Suppressor macrophage treated with lipopolysaccharide for 1 hour (primary cell): ENCODE results near the gene PLEKHA5.
"Not testable (repeated sequence)": the region's sequence is repeated elsewhere in the genome, so short reads cannot be mapped to it uniquely, and the experiment has no call there.

Source experiments
- DNase-seq, 3 donors: peaks; one replicate each; pipeline ENCODE4 v3.0.0-alpha.2; 2020 to 2022

Gene PLEKHA5

DNA sequence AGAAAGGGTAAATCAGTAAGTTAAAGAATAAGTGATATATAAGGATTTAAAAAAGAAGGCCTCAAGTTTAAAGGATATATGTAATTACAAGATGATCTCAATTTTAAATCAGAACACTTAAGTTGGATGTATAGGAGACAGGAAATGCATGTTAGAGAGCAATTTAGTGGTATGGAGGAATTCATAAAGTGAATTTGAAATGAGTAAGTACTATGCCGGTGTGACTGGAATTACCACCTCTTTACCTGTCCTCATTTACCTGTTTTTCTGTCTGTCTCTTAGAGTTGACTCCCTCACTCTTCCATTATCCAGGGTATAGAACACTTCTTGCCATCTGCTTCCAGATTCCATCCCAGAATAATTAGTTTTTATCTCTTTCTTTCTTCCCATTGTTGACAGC lies 73.5 kb downstream of the PLEKHA5 start:
- no peak for DNase-seq

DNA sequence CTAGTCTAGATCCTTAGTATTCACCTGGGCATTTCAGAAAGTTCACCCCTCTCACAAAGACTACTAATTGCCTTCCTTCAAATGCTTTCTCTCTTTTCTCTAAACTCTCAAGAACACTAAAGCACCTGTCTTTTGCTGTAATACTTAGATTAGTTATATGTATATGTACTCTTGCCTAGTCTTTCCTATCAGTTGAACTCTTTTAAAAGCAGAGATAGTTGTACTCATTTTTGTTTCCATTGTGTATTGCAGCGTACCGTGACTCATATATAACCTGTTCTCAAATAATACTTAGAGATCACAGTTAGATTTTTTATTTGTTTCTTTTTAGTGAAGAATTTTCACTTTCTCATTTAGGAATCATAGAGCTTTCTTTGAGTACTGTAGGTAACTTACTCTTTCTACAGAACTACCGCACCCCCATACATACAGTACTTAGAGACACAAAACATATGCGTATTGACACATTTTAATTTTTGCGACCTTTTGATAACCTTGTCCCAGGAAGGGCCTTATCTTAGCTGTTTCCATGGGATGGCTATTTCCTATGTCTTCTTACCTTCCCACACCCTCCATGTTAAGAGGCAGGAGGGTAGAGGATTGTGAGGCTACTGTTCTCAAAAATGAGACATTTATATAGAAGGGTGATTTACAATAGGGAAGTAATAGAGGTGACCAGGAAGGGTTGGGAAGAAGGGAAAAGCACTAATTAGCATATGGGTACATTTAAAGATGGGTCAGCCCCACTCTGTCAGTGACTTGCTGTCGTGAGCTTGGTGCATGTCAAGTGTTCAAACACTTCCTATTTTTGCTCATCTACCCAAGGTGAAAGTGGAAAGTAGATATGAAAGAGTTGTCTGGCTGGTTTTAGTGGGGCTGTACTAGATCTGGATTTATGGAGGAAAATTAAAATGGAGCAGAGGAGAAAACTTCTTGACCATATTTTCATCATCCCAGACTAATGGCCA lies 74.3 kb downstream of the PLEKHA5 start:
- DNase-seq: no peak

DNA sequence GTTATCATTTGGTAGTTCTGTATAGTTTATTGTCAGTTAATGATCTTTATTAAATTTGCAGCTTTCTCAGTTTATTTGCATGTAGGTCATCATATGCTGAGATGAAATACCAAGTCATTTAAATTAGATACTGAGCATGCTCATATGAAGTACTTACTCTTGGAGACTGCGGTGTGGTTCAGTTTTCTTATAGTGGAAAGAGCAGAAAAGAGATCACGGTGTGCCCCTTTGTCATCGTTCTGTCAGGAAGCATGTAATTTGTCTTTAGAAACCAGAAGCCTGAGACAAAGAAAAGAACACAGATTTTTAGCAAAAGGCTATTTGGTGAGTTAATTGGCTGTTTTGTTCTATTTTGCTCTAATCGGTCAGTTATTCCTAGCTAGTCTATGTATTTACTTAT lies 75.6 kb downstream of the PLEKHA5 start:
- DNase-seq: no peak

DNA sequence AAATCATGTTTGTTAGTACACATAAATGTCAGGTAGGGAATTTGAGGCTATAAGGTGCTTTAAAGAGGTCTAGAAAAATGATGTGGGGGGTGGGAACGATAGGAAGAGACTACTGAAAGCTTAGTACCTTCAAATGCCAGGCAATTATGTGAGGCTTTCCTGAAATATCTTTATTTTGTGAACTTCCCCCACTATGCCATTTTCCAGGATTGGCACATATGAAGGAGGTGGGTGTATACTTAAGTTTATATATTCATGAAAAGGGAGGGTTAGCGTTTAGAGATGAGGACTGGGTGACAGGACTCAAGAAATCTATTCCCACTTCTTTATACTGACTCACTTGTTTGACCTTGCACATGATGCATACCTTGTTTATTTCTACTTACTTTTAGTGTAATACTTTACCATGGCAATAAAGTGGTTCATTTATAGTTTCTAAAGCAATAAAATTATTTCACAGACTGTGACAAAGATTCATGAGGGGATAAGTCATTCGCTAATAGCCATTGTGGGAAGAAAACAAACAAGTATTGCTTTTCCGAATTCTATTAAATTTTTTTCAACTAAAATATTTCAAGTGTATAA lies 77.1 kb downstream of the PLEKHA5 start:
- no peak for DNase-seq

DNA sequence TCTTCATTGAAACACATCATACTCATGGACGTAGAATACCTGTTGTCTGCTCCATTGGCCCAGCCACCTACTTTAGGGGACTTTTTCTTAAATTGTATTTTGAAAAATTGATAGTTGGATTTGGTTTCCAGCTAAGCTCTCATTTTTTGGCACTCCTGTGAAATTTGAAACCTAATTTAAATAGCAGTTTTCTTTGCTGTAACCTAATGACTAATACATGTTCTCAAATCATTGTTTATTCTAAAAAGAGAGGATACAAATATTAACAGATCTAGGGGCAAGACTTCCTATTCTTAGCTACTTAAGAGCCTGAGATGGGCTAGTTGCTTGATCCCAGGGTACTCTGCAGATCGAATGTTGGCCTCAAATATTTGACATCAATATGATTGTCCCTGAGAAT lies 78.9 kb downstream of the PLEKHA5 start:
- no peak for DNase-seq

DNA sequence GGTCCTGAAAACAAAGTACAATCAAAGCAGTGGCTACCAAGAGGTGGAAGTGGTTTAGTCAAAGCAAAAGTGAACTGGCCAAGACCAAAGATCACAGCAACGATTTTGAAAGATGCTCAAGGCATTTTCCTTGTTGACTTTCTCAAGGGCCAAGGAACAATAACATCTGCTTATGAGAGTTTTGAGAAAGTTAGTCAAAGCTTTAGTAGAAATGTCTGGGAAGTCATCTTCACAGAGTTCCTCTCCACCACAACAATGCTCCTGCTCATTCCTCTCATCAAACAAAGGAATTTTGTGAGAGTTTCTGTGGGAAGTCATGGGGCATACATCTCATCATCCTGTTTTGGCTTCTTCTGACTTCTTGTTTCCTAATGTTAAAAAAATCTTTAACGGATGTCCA lies 80.1 kb downstream of the PLEKHA5 start:
- no peak for DNase-seq

DNA sequence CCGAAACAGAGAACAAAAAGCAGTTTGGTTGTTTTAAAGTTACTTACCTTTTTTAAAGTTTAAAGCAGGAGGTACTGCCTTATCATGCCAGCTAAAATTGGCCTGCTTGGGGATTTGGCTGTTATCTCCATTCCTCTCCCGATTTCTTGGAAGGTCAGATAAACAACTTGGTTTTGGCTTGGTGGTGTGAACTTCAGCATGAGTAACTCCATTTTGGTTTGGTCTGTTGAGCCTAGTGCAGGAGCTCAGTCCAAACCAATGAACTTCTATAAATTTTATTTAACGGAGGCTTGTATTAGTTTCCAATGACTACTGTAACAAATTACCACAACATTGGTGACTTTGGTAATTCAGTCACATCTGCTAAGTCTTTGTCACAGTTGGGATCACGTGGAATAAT lies 82.3 kb downstream of the PLEKHA5 start:
- no peak for DNase-seq

DNA sequence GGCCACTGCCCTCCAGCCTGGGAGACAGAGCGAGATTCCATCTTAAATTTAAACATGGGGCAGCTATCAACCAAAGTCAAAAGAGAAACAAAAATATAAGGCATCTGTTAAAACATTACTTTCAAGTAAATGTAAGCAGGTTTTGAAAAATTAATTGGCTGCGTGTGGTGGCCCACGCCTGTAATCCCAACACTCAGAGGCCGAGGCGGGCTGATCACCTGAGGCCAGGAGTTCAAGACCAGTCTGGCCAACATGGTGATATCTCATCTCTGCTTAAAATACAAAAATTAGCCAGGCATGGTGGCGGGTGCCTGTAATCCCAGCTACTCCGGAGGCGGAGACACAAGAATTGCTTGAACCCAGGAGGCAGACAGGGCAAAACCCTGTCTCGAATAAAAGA lies 82.7 kb downstream of the PLEKHA5 start:
- DNase-seq: no peak

DNA sequence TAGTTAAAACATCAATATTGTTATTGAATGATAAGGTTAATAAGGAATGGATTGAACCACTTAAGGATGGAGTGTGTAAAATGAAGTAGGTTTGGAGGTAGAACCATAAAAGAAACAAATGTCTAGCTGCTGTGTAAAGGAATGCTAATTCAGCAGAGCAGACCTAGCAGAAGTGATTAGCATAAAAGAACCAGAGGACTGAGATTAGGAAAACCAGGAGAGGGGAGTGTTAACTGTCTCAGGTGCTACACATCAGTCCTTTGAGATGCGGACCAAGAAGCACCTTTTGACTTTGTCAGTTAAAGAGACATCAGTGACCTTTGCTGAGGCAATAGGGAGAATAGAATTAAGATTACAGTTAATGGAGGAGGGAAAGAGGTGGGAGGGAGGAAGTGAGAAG lies 84.5 kb downstream of the PLEKHA5 start:
- DNase-seq: no peak

DNA sequence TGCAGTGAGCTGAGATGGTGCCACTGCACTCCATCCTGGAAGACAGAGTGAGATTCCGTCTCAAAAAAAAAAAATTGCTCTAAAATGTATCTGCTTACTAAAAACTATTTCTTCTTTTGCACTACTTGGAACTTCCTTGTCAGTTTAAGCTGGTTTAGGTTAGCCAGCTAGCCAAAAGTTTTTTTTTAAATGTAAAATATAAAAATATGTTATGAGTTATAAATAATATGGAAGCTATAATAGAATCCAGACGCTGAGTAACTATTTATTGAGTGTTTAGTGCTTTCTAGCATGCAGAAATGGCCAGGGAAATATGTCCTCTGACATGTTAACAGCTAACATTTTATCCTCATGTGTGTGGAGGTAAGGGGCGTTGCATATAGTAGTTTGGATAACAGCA lies 85.6 kb downstream of the PLEKHA5 start:
- no peak for DNase-seq

DNA sequence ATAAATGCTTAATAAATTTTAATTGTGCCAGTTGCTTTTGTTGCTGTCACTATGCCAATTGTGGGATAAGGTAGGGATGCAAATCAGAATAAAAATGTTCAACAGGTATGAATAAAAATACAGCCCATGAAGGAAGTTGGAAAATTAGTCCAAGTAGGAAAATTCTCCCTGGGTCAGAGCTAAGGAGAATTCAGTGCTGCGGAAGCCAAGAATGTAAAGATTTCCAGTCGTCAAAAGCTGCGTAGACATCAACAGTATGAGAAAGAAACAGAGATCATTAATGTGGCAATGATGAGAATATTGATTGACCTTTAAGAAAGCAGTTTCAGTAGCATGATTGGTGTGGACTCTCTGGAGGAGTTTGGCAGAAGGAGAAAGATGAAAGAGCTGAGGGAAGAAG lies 87.9 kb downstream of the PLEKHA5 start:
- no peak for DNase-seq

DNA sequence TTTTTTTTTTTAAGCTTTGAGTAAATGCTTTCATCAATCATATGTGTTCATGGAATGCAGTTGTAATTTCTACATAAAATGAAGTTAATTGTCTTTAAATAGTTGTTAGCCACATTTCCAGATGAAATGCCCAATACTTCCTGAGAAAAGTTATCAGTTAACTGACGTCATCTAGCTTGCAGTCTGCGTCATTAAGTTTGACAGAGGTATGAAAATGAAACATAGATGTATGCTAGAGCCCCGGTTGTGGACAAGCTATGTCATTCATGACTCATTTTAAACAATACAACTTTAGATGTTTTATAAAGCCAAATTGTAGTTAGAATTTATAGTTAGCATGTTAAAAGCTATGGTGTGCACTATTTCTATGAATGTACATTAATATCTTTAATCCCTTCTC lies 90.7 kb downstream of the PLEKHA5 start:
- peak in 1 of 3 donors; percentile 57 for DNase-seq

DNA sequence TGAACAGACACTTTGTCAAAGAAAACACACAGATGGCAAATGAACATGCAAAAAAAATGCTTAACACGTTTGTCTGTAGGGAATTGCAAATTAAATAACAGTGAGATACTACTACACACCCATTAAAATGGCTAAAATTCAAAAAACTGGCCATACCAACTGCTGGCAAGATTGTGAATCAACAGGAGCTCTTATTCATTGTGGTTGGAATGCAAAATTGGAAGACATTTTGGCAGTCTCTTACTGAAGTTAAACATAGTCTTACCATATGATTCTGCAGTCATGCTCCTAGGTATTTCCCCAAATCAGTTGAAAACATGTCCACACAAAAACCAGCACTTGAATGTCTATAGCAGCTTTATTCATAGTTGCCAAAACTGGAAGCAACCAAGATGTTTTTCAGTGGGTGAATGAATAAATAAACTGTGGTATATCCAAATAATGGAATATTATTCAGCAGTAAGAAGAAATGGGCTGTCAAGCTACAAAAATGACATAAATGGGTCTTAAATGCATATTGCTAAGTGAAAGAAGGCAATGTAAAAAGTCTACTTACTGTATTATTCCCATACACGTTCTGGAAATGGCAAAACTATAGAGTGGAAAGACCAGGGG lies 91.4 kb downstream of the PLEKHA5 start:
- no peak for DNase-seq

DNA sequence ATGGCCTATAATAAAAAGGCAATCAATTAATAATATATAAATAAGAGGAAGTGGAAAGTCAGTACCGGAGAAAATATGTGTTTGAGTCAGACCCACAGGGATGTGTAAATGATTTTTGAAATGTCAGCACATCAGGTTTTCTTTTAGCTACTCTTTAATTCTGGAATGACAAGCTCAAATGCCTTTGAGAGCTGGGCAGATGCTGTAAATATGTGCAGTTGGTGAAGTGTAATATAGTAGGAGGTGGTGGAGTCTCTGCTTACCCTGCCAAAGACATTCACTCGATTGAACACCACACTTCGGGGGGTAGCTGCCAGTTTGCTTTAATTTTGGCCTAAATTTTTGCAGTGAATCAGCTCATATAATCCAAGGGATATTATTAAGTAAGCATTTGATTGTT lies 93.0 kb downstream of the PLEKHA5 start:
- no peak for DNase-seq

DNA sequence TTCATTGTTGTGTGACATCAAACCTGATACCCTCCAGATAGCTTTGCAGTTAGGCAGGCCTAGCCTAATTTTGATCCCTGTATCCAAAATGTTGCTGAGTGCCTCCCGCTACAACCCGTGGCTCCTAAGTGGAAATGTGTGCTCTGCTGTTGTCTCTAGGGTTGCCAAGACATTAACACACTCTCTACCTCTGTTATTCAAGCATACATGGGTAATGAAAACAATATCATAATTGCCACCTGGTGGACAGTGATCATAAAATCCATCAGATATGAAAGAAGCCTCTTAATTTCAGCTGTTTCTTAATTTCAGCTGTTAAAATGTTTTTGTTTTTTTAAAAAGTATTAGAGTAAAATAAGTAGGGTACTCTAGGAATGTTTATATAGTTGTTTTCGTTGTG lies 93.5 kb downstream of the PLEKHA5 start:
- no peak for DNase-seq

DNA sequence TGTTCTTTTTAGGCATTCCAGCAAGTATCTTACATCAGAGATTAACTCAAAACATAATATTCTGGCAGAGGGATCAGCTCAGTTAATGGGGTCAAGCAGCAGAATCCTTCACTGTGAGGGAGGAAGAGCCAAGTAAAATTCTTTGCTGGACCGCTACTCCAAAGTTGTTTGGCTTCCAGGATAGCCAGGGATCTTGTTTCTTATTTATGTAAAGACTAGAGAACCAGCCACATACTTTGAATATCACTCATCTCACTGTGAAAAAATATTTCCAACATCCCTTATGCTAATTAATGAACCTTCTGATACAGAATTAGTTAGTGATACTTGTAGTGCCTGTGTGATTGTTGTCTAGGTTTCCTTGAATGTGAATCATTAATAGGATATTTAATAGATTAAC lies 94.2 kb downstream of the PLEKHA5 start:
- DNase-seq: no peak

DNA sequence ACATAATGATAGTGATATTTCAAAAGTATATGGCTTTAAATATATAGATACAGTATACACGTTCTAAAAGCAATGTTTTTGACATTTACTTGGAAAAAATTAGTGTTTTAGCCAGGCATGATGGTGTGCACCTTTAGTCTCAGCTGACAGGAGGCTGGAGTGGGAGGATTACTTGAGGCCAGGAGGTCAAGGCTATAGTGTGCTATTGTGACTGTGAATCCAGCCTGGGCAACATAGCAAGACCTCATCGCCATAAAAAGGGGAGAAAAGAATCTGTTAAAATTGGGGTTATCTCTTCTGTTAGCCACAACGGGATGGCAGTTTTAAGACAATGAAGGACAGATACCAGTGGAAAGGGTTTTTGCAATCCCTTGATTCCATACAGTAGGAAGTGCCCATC lies 95.2 kb downstream of the PLEKHA5 start:
- no peak for DNase-seq

DNA sequence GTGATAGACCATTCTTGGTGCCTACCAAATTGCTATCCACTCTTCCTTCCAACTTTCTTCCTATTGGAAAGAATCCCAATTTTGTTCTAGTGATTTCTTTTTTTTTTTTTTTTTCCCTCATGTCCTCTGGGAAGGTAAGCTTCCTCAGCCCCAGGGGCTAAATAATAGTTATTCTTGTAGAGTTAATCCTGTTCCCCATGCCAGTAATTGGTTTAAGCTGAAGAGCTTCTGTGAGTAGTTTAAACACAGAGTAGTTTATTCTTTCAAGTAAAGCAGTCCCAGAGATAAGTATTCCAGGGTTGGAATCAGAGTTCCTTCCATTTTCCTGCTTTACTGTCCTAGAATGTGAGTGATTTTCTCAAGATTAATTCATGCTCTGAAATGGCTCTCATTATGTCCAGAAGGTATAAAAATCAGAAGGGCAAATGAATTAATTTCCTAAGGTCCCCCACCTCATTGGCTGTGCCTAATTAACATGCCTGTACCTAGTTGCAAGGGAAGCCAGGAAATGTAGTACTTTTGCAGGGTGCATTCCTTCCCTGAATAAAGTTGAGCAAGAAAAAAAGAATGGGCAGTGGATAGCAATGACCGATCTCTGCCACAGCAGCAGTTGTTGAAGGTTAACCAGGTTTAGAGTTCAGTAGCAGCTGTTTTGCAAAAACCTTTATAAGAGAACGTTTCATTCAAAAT lies 97.8 kb downstream of the PLEKHA5 start:
- DNase-seq: no peak

DNA sequence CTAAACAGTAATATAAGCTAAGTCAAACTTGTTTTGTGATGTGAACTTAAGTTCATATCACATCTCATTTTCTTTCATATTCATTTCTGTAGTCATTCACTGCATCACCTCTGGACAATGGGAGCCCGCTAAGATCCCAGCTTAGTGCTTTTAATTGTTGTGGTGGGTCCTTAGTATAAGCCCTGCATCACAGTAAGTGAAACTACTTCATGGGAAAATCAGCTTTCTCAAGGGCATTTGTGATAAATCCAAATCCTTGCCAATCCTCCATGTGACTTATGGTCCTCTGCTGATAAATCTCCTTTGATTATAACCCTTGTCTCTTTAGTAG lies 98.3 kb downstream of the PLEKHA5 start:
- DNase-seq: no peak

DNA sequence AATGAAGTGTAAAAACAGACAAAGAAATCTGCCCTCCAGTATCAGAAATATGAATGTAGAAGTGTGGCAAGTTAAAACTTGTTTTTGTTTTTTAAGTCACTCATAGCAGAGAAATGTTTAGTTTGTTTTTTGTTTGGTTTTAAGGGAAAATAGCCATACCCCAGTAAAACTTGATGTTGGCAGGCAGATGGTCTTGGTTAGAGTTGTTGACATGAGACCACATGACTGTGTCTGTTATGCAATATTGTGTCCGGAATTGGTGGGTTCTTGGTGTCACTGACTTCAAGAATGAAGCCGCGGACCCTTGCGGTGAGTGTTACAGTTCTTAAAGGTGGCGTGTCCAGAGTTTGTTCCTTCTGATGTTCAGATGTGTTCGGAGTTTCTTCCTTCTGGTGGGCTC lies 99.5 kb downstream of the PLEKHA5 start:
- not testable (repeated sequence) for DNase-seq

DNA sequence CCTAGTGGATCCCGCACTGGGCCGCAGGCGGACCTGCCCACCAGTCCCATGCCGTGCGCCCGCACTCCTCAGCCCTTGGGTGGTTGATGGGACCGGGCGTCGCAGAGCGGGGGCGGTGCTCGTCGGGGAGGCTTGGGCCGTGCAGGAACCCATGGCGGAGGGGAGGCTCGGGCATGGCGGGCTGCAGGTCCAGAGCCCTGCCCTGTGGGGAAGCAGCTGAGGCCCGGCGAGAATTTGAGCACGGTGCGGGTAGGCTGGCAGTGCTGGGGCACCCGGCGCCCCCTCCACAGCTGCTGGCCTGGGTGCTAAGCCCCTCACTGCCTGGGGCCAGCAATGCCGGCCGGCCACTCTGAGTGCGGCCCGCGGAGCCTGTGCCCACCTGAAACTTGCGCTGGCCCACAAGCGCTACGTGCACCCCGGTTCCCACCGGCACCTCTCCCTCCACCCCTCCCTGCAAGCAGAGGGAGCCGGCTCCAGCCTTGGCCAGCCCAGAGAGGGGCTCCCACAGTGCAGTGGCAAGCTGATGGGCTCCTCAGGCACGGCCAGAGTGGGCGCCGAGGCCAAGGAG lies 100.8 kb downstream of the PLEKHA5 start:
- no peak for DNase-seq

DNA sequence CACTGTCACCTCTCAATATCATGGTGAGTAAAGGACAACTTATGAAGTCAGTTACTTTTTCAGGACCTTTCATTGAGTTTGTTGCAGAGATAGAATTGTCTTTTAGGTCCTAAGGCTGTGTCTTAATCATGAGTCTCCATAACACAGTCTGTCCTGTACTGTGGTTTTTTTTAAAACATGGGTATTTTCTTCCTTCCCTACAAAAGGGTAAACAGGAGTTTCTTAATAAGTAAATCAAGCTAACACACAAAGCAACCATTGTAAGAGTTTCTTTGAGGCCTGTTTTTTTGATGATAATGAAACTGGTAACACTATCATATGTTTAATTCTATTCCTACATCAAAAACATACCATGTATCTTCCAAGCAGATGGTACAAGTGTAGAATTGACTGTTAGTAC lies 101.4 kb downstream of the PLEKHA5 start:
- no peak for DNase-seq

DNA sequence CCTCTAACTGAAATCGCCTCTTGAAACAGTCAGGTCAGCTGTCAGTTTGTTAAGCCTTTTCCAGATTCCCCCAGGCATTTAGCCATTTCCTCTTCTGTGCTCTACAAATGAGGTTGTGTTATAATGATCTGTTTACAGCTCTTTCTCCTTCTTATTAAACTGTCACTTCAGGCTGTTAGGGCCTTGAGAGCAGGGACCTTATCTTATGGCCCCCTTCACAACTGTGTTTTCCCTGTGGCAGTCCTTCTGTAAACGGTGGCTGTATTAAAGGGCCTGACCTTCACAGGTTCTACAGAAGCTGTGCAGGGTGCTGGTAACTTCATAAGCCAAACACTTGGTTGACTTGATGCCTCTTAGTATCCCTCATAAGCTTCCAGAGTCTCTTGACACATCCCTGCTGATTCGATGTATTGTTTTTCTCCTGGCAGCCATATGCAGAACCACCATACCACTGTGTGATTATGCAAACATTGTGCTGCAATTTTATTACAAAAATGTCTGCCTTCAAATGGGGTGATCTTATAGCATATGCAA lies 104.7 kb downstream of the PLEKHA5 start:
- peak in 2 of 3 donors; percentile 18 to 31 for DNase-seq
